K562 (cell line): Measurements from ENCODE around the gene DENND1A. TPM values are rescaled to one million over a fixed set of nuclear protein-coding genes. Genes with fewer than 3 reads are reported as not detected.

ENCODE experiments used
- CHD7 ChIP-seq: fragments of 200-600 bp; sonication (generic); IDR thresholded peaks from one replicate; pipeline ENCODE4 v1.6.1; 2012; ENCODE audit warnings: mild to moderate bottlenecking, low read depth, low read length, inconsistent platforms
- EGR1 ChIP-seq: fragments of 450-650 bp; conservative IDR thresholded peaks from 2 replicates; pipeline ENCODE4 v1.6.1; 2017; ENCODE audit warnings: mild to moderate bottlenecking
- FOXK1 ChIP-seq: sonication (generic); formaldehyde crosslinking; IDR thresholded peaks from 2 replicates; pipeline ENCODE4 v1.8.0; 2022; ENCODE audit warnings: missing genetic modification reagents, mild to moderate bottlenecking, borderline replicate concordance
- MAX ChIP-seq: sonication (generic); formaldehyde crosslinking; IDR thresholded peaks from 2 replicates; pipeline ENCODE4 v1.9.0; 2022; ENCODE audit warnings: mild to moderate bottlenecking, missing genetic modification reagents
- MED1 ChIP-seq: sonication (generic); formaldehyde crosslinking; IDR thresholded peaks from 2 replicates; pipeline ENCODE4 v1.8.1; 2023; ENCODE audit warnings: missing genetic modification reagents, borderline replicate concordance
- NR2C2 ChIP-seq, 2 experiments: fragments of 200-800 bp in 1 of 2; sonication (Bioruptor generic) in 1 of 2; sonication (generic) in 1 of 2; formaldehyde crosslinking in 1 of 2; IDR thresholded peaks; 2 replicates each; pipeline versions ENCODE4 v1.6.1 to v1.8.0; 2016 to 2022; ENCODE audit warnings: mild to moderate bottlenecking in 1 of 2, missing compliant biosample characterization in 1 of 2, missing genetic modification characterization in 1 of 2, missing genetic modification reagents in 1 of 2
- PHF8 ChIP-seq: fragments of 200-600 bp; sonication (generic); IDR thresholded peaks from 2 replicates; pipeline ENCODE4 v1.6.1; 2012; ENCODE audit warnings: mixed run types, mild to moderate bottlenecking, inconsistent platforms, low read length, moderate library complexity, borderline replicate concordance
- SMAD1 ChIP-seq: fragments of 150-350 bp; IDR thresholded peaks from 2 replicates; pipeline ENCODE4 v1.6.1; 2014; ENCODE audit warnings: low read length, low read depth; ENCODE audit not compliant: partially characterized antibody
- SNIP1 ChIP-seq: fragments of 450-650 bp; IDR thresholded peaks from 2 replicates; pipeline ENCODE4 v1.7.1; 2017; ENCODE audit warnings: low read depth, mild to moderate bottlenecking
- THRA ChIP-seq: fragments of 450-650 bp; IDR thresholded peaks from 2 replicates; pipeline ENCODE4 v1.6.1; 2017; ENCODE audit warnings: mild to moderate bottlenecking, moderate library complexity
- ZNF239 ChIP-seq: fragments of 250-450 bp; sonication (Bioruptor Pico); IDR thresholded peaks from 2 replicates; pipeline ENCODE4 v1.4.0; 2020; ENCODE audit warnings: mild to moderate bottlenecking
- polyA plus RNA-seq, 8 experiments: library from polyadenylated mRNA; depleted of rRNA in 4 of 8; stranded (reverse) in 5 of 8; unstranded in 3 of 8; fragments of >200 nt; fragmentation: Nextera tagmentation in 2 of 8; fragmentation: Illumina TruSeq in 1 of 8; extraction: Ambion mirVana in 2 of 8; extraction: Trizol in 1 of 8; gene quantifications; 2 replicates each; pipeline versions ENCODE4 v1.2.1 to v1.2.3, GENCODE V29; 2011 to 2014; ENCODE audit warnings: inconsistent platforms in 1 of 8, missing spikeins in 1 of 8
- total RNA-seq, 7 experiments: library from RNA; depleted of rRNA in 6 of 7; stranded (reverse); fragments of >200 nt in 6 of 7; fragmentation: Illumina TruSeq in 2 of 7; extraction: Trizol in 2 of 7; gene quantifications; 2 replicates each; pipeline versions ENCODE4 v1.2.1 to v1.2.3, GENCODE V29; 2011 to 2021; ENCODE audit warnings: low replicate concordance in 1 of 7

Gene DENND1A
- total and polyA plus RNA-seq, 9 of the 15 experiments (the other 6 are each of a cell fraction or from before 2014, with no cell fraction given), result 7.6 to 29.5 (median 15.7) TPM

- TF ChIP-seq CHD7, result no peak
- TF ChIP-seq EGR1, result no peak
- TF ChIP-seq SMAD1, result no peak
- no peak for TF ChIP-seq SNIP1
- peak; percentile 24; the same call in 1 of the 2 replicates for TF ChIP-seq PHF8
- TF ChIP-seq MAX, result 0 out of 2 replicates have a peak, but pooled peaks have one; percentile 24
- no peak for TF ChIP-seq THRA
- no peak for TF ChIP-seq FOXK1 (CRISPR knock-in tag)
- TF ChIP-seq ZNF239 (CRISPR knock-in tag), result no peak
- no peak for TF ChIP-seq NR2C2 (CRISPR knock-in tag; IDR thresholded peaks at IDR 0.05)
- no peak for TF ChIP-seq NR2C2 (tag; IDR thresholded peaks at IDR 0.05)
- TF ChIP-seq MED1 (CRISPR knock-in tag), result no peak
Observed at GRCh38 chr9:123375469-123376132, 554.3 kb downstream of the DENND1A start (continued).
